K562 (cell line): ENCODE data around the gene RBM4B.

Experiments used
- HIVEP1 ChIP-seq: fragments of 250-450 bp; sonication (Bioruptor Pico); IDR thresholded peaks from 2 replicates; pipeline ENCODE4 v1.4.0; 2020; ENCODE audit warnings: mild to moderate bottlenecking
- PHF8 ChIP-seq: fragments of 200-600 bp; sonication (generic); IDR thresholded peaks from 2 replicates; pipeline ENCODE4 v1.6.1; 2012; ENCODE audit warnings: mixed run types, mild to moderate bottlenecking, inconsistent platforms, low read length, moderate library complexity, borderline replicate concordance

GRCh38 chr11:66704659-66705360 lies 27.1 kb upstream of the RBM4B start:
- no peak for TF ChIP-seq PHF8
- TF ChIP-seq HIVEP1 (CRISPR knock-in tag) = no peak
